Measurements from ENCODE around the gene PDCD5.

GRCh38 chr19:32607479-32607878 lies 26.5 kb downstream of the PDCD5 start:
- TF ChIP-seq TARDBP (IDR thresholded peaks at IDR 0.05) (no peak), SP1 (IDR thresholded peaks at IDR 0.05) (no peak), SUZ12 (IDR thresholded peaks at IDR 0.05) (no peak), HDGF (IDR thresholded peaks at IDR 0.05; ENCODE audit: borderline replicate concordance) (no peak)
